NCI-H1694 treated with DMSO at 0.1 percent for 48 hours (cell line): Measurements from ENCODE around the gene OSBPL9.
"Not testable (repeated sequence)": the region's sequence is repeated elsewhere in the genome, so short reads cannot be mapped to it uniquely, and the experiment has no call there.

Experiments
- DNase-seq: peaks from one replicate; lab custom pipeline; 2025; lab: John Stamatoyannopoulos, UW

OSBPL9 gene

GRCh38 chr1:51636764-51637522, 20.1 kb downstream of the OSBPL9 start:
- DNase-seq: no peak

- DNase-seq: no peak
Observed at GRCh38 chr1:51638350-51638749, 21.5 kb downstream of the OSBPL9 start.

- no peak for DNase-seq
Observed at GRCh38 chr1:51639694-51640093, 22.8 kb downstream of the OSBPL9 start.

GRCh38 chr1:51641096-51641495, 24.2 kb downstream of the OSBPL9 start:
- DNase-seq: no peak

GRCh38 chr1:51642739-51643142, 25.8 kb downstream of the OSBPL9 start:
- no peak for DNase-seq

GRCh38 chr1:51643362-51643761, 26.5 kb downstream of the OSBPL9 start:
- no peak for DNase-seq

- DNase-seq: no peak
Observed at GRCh38 chr1:51644020-51644419, 27.1 kb downstream of the OSBPL9 start.

GRCh38 chr1:51644533-51645197, 27.8 kb downstream of the OSBPL9 start:
- no peak for DNase-seq

- DNase-seq: not testable (repeated sequence)
Observed at GRCh38 chr1:51646592-51646991, 29.7 kb downstream of the OSBPL9 start.

GRCh38 chr1:51648180-51649109, 31.6 kb downstream of the OSBPL9 start:
- no peak for DNase-seq

GRCh38 chr1:51649593-51650091, 32.8 kb downstream of the OSBPL9 start:
- DNase-seq: no peak

- no peak for DNase-seq
Observed at GRCh38 chr1:51650198-51650597, 33.3 kb downstream of the OSBPL9 start.

- no peak for DNase-seq
Observed at GRCh38 chr1:51651552-51651942, 34.7 kb downstream of the OSBPL9 start.

GRCh38 chr1:51652599-51652998, 35.7 kb downstream of the OSBPL9 start:
- no peak for DNase-seq

- DNase-seq: no peak
Observed at GRCh38 chr1:51653127-51653526, 36.2 kb downstream of the OSBPL9 start.

- no peak for DNase-seq
Observed at GRCh38 chr1:51654000-51654399, 37.1 kb downstream of the OSBPL9 start.

GRCh38 chr1:51656374-51656773, 39.5 kb downstream of the OSBPL9 start:
- DNase-seq: no peak

- no peak for DNase-seq
Observed at GRCh38 chr1:51660580-51660979, 43.7 kb downstream of the OSBPL9 start.

- no peak for DNase-seq
Observed at GRCh38 chr1:51661081-51661518, 44.2 kb downstream of the OSBPL9 start.

- no peak for DNase-seq
Observed at GRCh38 chr1:51663105-51663504, 46.2 kb downstream of the OSBPL9 start.

- no peak for DNase-seq
Observed at GRCh38 chr1:51663721-51664120, 46.8 kb downstream of the OSBPL9 start.
